Nephron (organoid): ENCODE data around the gene SFTA2.

ENCODE experiments used
- H3K27ac Mint-ChIP-seq, 3 experiments: 2 replicates each; pipeline ENCODE4 v1.8.0; 2020; ENCODE audit warnings: mixed read lengths in 3 of 3, mild to moderate bottlenecking in 2 of 3, moderate library complexity in 1 of 3
- H3K27me3 Mint-ChIP-seq: 2 replicates; pipeline ENCODE4 v1.8.0; 2021; ENCODE audit warnings: low read depth, mild to moderate bottlenecking, moderate library complexity, mixed read lengths
- H3K36me3 Mint-ChIP-seq: 2 replicates; pipeline ENCODE4 v1.8.0; 2020; ENCODE audit warnings: low read depth, mixed read lengths
- H3K4me1 Mint-ChIP-seq: 2 replicates; pipeline ENCODE4 v1.8.0; 2020; ENCODE audit warnings: mixed read lengths
- H3K4me3 Mint-ChIP-seq, 3 experiments: 2 replicates each; pipeline ENCODE4 v1.8.0; 2020; ENCODE audit warnings: mild to moderate bottlenecking in 3 of 3, mixed read lengths in 3 of 3, moderate library complexity in 2 of 3
- H3K9me3 Mint-ChIP-seq: 2 replicates; pipeline ENCODE4 v1.8.0; 2020; ENCODE audit warnings: mixed read lengths
- CTCF ChIP-seq, 3 experiments: fragments of 200-600 bp; sonication (generic); IDR thresholded peaks; one replicate each; pipeline ENCODE4 v1.5.0; 2021; ENCODE audit warnings: antibody characterized with exemption in 3 of 3; ENCODE audit not compliant: unreplicated experiment in 3 of 3

SFTA2 gene

GRCh38 chr6:30940361-30940986, 8.5 kb upstream of the SFTA2 start, which contains the start of gene MUCL3:
Gene MUCL3 (plus strand): TSS chr6:30940973. CDS start chr6:30941000, 27 bp downstream.
- Mint-ChIP-seq H3K27ac (no peak within 1 kb of the TSS), H3K27me3 (peaks cover 42% of the 10 kb centered on the region), H3K4me1 (peaks cover 13% of the 10 kb centered on the region), H3K36me3 (no peaks in the 10 kb centered on the region), H3K4me3 (no peak within 1 kb of the TSS), H3K9me3 (no peaks in the 10 kb centered on the region)
- no peak for TF ChIP-seq CTCF (IDR thresholded peaks at IDR 0.05; ENCODE audit: unreplicated experiment in 3 of 3)

DNA sequence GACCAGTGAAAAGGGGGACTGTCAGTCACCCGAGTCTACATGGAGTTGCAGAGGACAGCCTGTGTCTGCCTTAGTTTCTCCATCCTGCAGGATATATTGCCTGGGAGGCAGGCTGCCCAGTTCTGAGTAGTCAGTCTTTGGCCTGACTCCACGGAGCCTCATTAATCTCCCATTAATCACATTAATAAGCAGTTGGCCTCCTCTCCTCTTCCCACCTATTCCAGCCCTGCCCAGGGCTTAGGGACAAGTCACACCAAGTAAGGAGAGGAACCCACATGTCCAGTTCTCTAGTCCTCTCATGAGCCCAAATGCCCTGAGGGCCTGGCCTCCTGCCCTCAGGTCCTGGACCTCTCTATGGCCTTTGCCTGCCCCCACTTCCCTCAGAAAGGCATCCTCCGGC, 7.5 kb upstream of the SFTA2 start:
- H3K4me3 Mint-ChIP-seq, result no peak overlapping the region
- H3K27me3 Mint-ChIP-seq, result peaks cover 48% of the 10 kb centered on the region
- H3K4me1 Mint-ChIP-seq, result peaks cover 13% of the 10 kb centered on the region
- no peak for TF ChIP-seq CTCF (IDR thresholded peaks at IDR 0.05; ENCODE audit: unreplicated experiment in 3 of 3)
- no peaks in the 10 kb centered on the region for H3K9me3 Mint-ChIP-seq
- no peaks in the 10 kb centered on the region for H3K36me3 Mint-ChIP-seq
- H3K27ac Mint-ChIP-seq, result no peak overlapping the region

GRCh38 chr6:30938730-30939129, 6.8 kb upstream of the SFTA2 start:
- Mint-ChIP-seq H3K4me1 (peaks cover 13% of the 10 kb centered on the region), H3K4me3 (no peak overlapping the region), H3K27ac (no peak overlapping the region), H3K9me3 (no peaks in the 10 kb centered on the region), H3K27me3 (peaks cover 53% of the 10 kb centered on the region), H3K36me3 (no peaks in the 10 kb centered on the region)
- no peak for TF ChIP-seq CTCF (IDR thresholded peaks at IDR 0.05; ENCODE audit: unreplicated experiment in 3 of 3)

- Mint-ChIP-seq H3K4me1 (peaks cover 8% of the 10 kb centered on the region), H3K4me3 (no peak overlapping the region)
- TF ChIP-seq CTCF (IDR thresholded peaks at IDR 0.05; ENCODE audit: unreplicated experiment in 3 of 3), result no peak
Observed at GRCh38 chr6:30937265-30937664, 5.3 kb upstream of the SFTA2 start.

GRCh38 chr6:30935018-30935417, 3.0 kb upstream of the SFTA2 start:
- H3K27me3 Mint-ChIP-seq, result peaks cover 38% of the 10 kb centered on the region
- peaks cover 8% of the 10 kb centered on the region for H3K4me1 Mint-ChIP-seq
- H3K36me3 Mint-ChIP-seq, result no peaks in the 10 kb centered on the region
- no peak overlapping the region for H3K4me3 Mint-ChIP-seq
- H3K9me3 Mint-ChIP-seq, result no peaks in the 10 kb centered on the region
- no peak overlapping the region for H3K27ac Mint-ChIP-seq
- TF ChIP-seq CTCF (IDR thresholded peaks at IDR 0.05; ENCODE audit: unreplicated experiment in 3 of 3), result no peak

More at GRCh38 chr6:30937265-30937664, 5.3 kb upstream of the SFTA2 start:
- Mint-ChIP-seq H3K27me3 (peaks cover 43% of the 10 kb centered on the region), H3K27ac (no peak overlapping the region), H3K9me3 (no peaks in the 10 kb centered on the region), H3K36me3 (no peaks in the 10 kb centered on the region)
